ENCODE results near the gene F2RL2.

Gene F2RL2

GRCh38 chr5:76622973-76623596 lies at the start of gene F2RL2:
TSS of gene F2RL2 (minus strand) at chr5:76623403. CDS start at chr5:76623230, 173 bp downstream.
- no peak for TF ChIP-seq CTCF (IDR thresholded peaks at IDR 0.05; ENCODE audit: insufficient read depth, low read length, missing control alignments)
- POLR2A ChIA-PET = no interaction called here
- DNase-seq (ENCODE audit: low read depth, low spot score) = no peak
- peak within 1 kb of the TSS; percentile 60 for H3K4me3 ChIP-seq (ENCODE audit: low read depth, low read length)
- CTCF ChIA-PET = interaction anchor here (0.7 to 4.2 kb wide), 5 partner anchors 14 to 152 kb away, joined by 3 to 22 read pairs (median 8); no protein-coding TSS in a partner anchor

GRCh38 chr5:76672242-76672641 lies 49.0 kb upstream of the F2RL2 start:
- POLR2A ChIA-PET = no interaction called here
- DNase-seq (ENCODE audit: low read depth, low spot score) = no peak

GRCh38 chr5:76670508-76670907 lies 47.3 kb upstream of the F2RL2 start:
- H3K4me3 ChIP-seq (ENCODE audit: low read depth, low read length) = no peak overlapping the region
- TF ChIP-seq CTCF (IDR thresholded peaks at IDR 0.05; ENCODE audit: insufficient read depth, low read length, missing control alignments) = no peak
- DNase-seq (ENCODE audit: low read depth, low spot score) = no peak
- ChIA-PET CTCF (interaction anchor here (1.1 to 1.5 kb wide), 2 partner anchors 13 to 104 kb away, joined by 3 to 4 read pairs; no protein-coding TSS in a partner anchor), POLR2A (no interaction called here)

More at GRCh38 chr5:76672242-76672641, 49.0 kb upstream of the F2RL2 start:
- CTCF ChIA-PET = no interaction called here
- no peak for TF ChIP-seq CTCF (IDR thresholded peaks at IDR 0.05; ENCODE audit: insufficient read depth, low read length, missing control alignments)
- no peak overlapping the region for H3K4me3 ChIP-seq (ENCODE audit: low read depth, low read length)

- CTCF ChIA-PET = interaction anchor here (1.0 to 1.6 kb wide), 3 partner anchors 12 to 68 kb away, joined by 3 to 5 read pairs (median 3); no protein-coding TSS in a partner anchor
- TF ChIP-seq CTCF (IDR thresholded peaks at IDR 0.05; ENCODE audit: insufficient read depth, low read length, missing control alignments) = no peak
- POLR2A ChIA-PET = no interaction called here
These were observed 46.0 kb upstream of the F2RL2 start for GRCh38 chr5:76669245-76669644.

GRCh38 chr5:76667495-76667894 lies 44.3 kb upstream of the F2RL2 start:
- ChIA-PET CTCF (interaction anchor here (1.0 kb wide), 1 partner anchor 107 kb away, joined by 4 read pairs; no protein-coding TSS in a partner anchor), POLR2A (no interaction called here)
- no peak for DNase-seq (ENCODE audit: low read depth, low spot score)
- no peak overlapping the region for H3K4me3 ChIP-seq (ENCODE audit: low read depth, low read length)
- no peak for TF ChIP-seq CTCF (IDR thresholded peaks at IDR 0.05; ENCODE audit: insufficient read depth, low read length, missing control alignments)

More at GRCh38 chr5:76669245-76669644, 46.0 kb upstream of the F2RL2 start:
- H3K4me3 ChIP-seq (ENCODE audit: low read depth, low read length) = no peak overlapping the region
- no peak for DNase-seq (ENCODE audit: low read depth, low spot score)

GRCh38 chr5:76664079-76664478 lies 40.9 kb upstream of the F2RL2 start:
- no peak for DNase-seq (ENCODE audit: low read depth, low spot score)
- CTCF ChIA-PET = interaction anchor here (1.5 kb wide), 1 partner anchor 11 kb away, joined by 3 read pairs; no protein-coding TSS in a partner anchor
- no peak for TF ChIP-seq CTCF (IDR thresholded peaks at IDR 0.05; ENCODE audit: insufficient read depth, low read length, missing control alignments)
- POLR2A ChIA-PET = no interaction called here
- H3K4me3 ChIP-seq (ENCODE audit: low read depth, low read length) = no peak overlapping the region

Measured in AG04449 (cell line).